NCI-H2081 treated with DMSO at 0.1 percent for 48 hours (cell line): ENCODE measurements around the gene MYF6.

Experiments
- DNase-seq: peaks from one replicate; lab custom pipeline; 2025; lab: John Stamatoyannopoulos, UW

The MYF6 gene

GRCh38 chr12:80707830-80708258, 410 bp downstream of the MYF6 start:
- no peak for DNase-seq

GRCh38 chr12:80708259-80708974, 983 bp downstream of the MYF6 start:
- no peak for DNase-seq

GRCh38 chr12:80708975-80709328, 1.5 kb downstream of the MYF6 start:
- no peak for DNase-seq

GRCh38 chr12:80709811-80710726, 2.6 kb downstream of the MYF6 start:
- DNase-seq = no peak

GRCh38 chr12:80710727-80711449, 3.5 kb downstream of the MYF6 start:
- no peak for DNase-seq

- no peak for DNase-seq
Observed at GRCh38 chr12:80711866-80712265, 4.4 kb downstream of the MYF6 start.

- no peak for DNase-seq
Observed at GRCh38 chr12:80712866-80713265, 5.4 kb downstream of the MYF6 start.

GRCh38 chr12:80713419-80713818, 6.0 kb downstream of the MYF6 start:
- no peak for DNase-seq

GRCh38 chr12:80714055-80714454, 6.6 kb downstream of the MYF6 start:
- DNase-seq = no peak

- no peak for DNase-seq
Observed at GRCh38 chr12:80714846-80715245, 7.4 kb downstream of the MYF6 start.

- DNase-seq = no peak
Observed at GRCh38 chr12:80715713-80716249, 8.3 kb downstream of the MYF6 start.

- no peak for DNase-seq
Observed at GRCh38 chr12:80716696-80717469, 9.4 kb downstream of the MYF6 start, which contains the start of gene MYF5. Gene MYF5, plus strand, starts transcription at chr12:80716912. Its CDS starts 152 bp downstream, at chr12:80717064.

- no peak for DNase-seq
Observed at GRCh38 chr12:80717856-80718255, 10.4 kb downstream of the MYF6 start.

- DNase-seq = no peak
Observed at GRCh38 chr12:80720516-80720915, 13.1 kb downstream of the MYF6 start.

GRCh38 chr12:80721326-80721725, 13.9 kb downstream of the MYF6 start:
- DNase-seq = no peak

GRCh38 chr12:80745851-80746505, 38.5 kb downstream of the MYF6 start:
- DNase-seq = no peak

- no peak for DNase-seq
Observed at GRCh38 chr12:80747800-80748199, 40.4 kb downstream of the MYF6 start.

GRCh38 chr12:80749456-80749855, 42.0 kb downstream of the MYF6 start:
- no peak for DNase-seq

- DNase-seq = no peak
Observed at GRCh38 chr12:80752464-80752863, 45.0 kb downstream of the MYF6 start.

- no peak for DNase-seq
Observed at GRCh38 chr12:80754274-80754673, 46.8 kb downstream of the MYF6 start.

- no peak for DNase-seq
Observed at GRCh38 chr12:80756875-80757274, 49.4 kb downstream of the MYF6 start.
